Cardiac muscle cell (in vitro differentiated cells and primary cell): ENCODE results near the gene RNF169. TPM values are rescaled to one million over a fixed set of nuclear protein-coding genes. Genes with fewer than 3 reads are reported as not detected.

ENCODE experiments used
- DNase-seq, 2 donors: peaks; one replicate each; pipeline versions ENCODE4 v3.0.0 to v3.0.0-alpha.2; 2010 to 2017; ENCODE audit warnings: low read depth in 1 of 2, low spot score in 1 of 2
- H3K27ac ChIP-seq: fragments of 200-600 bp; sonication (generic); 2 replicates; pipeline ENCODE4 v1.5.1; 2016
- H3K27me3 ChIP-seq: fragments of 200-600 bp; sonication (generic); 2 replicates; pipeline ENCODE4 v1.6.0; 2016; ENCODE audit warnings: control low read depth
- H3K36me3 ChIP-seq: fragments of 200-600 bp; sonication (generic); 2 replicates; pipeline ENCODE4 v1.5.1; 2016; ENCODE audit warnings: control low read depth
- H3K4me1 ChIP-seq: fragments of 200-600 bp; sonication (generic); 2 replicates; pipeline ENCODE4 v1.8.1; 2017; ENCODE audit warnings: low read depth, mild to moderate bottlenecking, mixed run types
- H3K4me3 ChIP-seq: fragments of 200-600 bp; sonication (generic); 2 replicates; pipeline ENCODE4 v1.5.1; 2016; ENCODE audit warnings: mild to moderate bottlenecking
- H3K9me3 ChIP-seq: fragments of 200-600 bp; sonication (generic); 2 replicates; pipeline ENCODE4 v1.5.1; 2017; ENCODE audit warnings: low read depth, mild to moderate bottlenecking, control low read depth
- polyA plus RNA-seq: library from polyadenylated mRNA; unstranded; fragments of >200 nt; fragmentation: Nextera tagmentation; extraction: Ambion mirVana; gene quantifications from 2 replicates; pipeline ENCODE4 v1.2.1, GENCODE V29; 2016
- total RNA-seq: library from RNA; depleted of rRNA; stranded (reverse); fragments of >200 nt; gene quantifications from 2 replicates; pipeline ENCODE4 v1.2.3, GENCODE V29; 2016
- TF ChIP-seq, protein P1 (sequence below): IDR thresholded peaks from 2 replicates; pipeline ENCODE4 v1.5.1; 2012; ENCODE audit warnings: low read depth, mild to moderate bottlenecking, low read length

Gene RNF169
- total and polyA plus RNA-seq, 2 experiments from 2014 or later, result 3.3 to 15.3 TPM

DNA sequence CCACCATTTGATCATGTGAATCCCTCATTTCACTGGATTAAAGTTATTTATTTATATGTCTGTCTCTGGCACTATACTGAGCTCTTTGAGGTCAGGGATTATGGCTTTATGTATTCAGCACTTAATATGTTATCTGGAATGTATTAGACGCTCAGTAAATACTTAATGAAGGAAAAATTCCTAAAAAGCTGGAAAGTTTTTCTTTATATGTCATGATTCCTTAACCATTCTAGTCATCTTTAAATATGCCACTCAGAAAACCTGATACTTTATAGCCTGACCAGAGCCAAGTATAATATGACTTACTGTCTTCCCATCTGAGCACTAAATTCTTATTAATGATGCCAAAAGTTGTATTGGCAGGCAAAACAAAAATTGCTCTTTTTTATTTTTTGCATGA is 27.1 kb downstream of the RNF169 start:
- no peaks in the 10 kb centered on the region for H3K4me1 ChIP-seq
- TF ChIP-seq, protein P1, sequence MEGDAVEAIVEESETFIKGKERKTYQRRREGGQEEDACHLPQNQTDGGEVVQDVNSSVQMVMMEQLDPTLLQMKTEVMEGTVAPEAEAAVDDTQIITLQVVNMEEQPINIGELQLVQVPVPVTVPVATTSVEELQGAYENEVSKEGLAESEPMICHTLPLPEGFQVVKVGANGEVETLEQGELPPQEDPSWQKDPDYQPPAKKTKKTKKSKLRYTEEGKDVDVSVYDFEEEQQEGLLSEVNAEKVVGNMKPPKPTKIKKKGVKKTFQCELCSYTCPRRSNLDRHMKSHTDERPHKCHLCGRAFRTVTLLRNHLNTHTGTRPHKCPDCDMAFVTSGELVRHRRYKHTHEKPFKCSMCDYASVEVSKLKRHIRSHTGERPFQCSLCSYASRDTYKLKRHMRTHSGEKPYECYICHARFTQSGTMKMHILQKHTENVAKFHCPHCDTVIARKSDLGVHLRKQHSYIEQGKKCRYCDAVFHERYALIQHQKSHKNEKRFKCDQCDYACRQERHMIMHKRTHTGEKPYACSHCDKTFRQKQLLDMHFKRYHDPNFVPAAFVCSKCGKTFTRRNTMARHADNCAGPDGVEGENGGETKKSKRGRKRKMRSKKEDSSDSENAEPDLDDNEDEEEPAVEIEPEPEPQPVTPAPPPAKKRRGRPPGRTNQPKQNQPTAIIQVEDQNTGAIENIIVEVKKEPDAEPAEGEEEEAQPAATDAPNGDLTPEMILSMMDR, result no peak
- H3K27ac ChIP-seq, result no peak overlapping the region
- H3K36me3 ChIP-seq, result no peaks in the 10 kb centered on the region
- H3K27me3 ChIP-seq, result no peaks in the 10 kb centered on the region
- no peak for DNase-seq
- no peaks in the 10 kb centered on the region for H3K9me3 ChIP-seq
- H3K4me3 ChIP-seq, result no peak overlapping the region

DNA sequence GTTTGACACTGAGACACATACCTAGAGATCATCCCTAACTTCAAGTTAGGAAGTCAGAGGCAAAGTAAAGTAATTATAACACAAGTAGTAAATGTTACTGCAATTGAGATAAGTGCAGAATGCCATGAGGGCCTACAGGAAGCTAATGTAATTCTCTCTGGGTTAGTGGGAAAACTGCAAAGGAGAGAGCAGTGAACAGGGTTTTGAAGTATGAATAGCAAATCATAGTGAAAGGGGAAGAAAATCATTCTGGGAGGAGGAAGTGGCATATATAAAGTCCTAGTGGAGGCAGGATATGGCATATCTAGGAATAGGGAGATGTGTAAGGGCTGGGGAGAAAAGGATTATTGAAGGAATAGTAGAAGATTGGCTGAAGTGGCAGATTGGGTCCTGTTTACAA is 27.9 kb downstream of the RNF169 start:
- H3K27me3 ChIP-seq, result no peaks in the 10 kb centered on the region
- no peak overlapping the region for H3K4me3 ChIP-seq
- TF ChIP-seq, protein P1, result no peak
- no peaks in the 10 kb centered on the region for H3K36me3 ChIP-seq
- H3K4me1 ChIP-seq, result no peaks in the 10 kb centered on the region
- no peaks in the 10 kb centered on the region for H3K9me3 ChIP-seq
- DNase-seq, result no peak
- no peak overlapping the region for H3K27ac ChIP-seq

DNA sequence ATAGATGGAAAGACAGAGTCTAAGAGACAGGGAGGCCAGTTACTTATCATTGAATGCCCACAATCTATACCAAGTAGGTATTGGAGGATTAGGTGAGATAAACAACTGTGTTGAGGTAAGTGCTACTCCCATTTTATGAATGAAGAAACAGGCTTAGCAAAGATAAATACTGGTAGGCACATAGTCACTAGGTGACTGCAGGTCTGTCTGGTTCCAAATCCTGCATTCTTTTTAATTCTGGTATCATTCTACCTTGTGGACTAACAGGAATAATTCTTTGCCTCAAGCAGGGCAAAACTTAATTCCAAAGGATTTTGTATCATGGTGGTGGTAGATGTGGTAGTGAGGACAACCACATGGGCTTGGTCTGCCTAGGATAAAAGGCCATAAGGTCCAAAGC is 28.4 kb downstream of the RNF169 start:
- H3K4me1 ChIP-seq, result no peaks in the 10 kb centered on the region
- no peaks in the 10 kb centered on the region for H3K27me3 ChIP-seq
- no peaks in the 10 kb centered on the region for H3K36me3 ChIP-seq
- H3K4me3 ChIP-seq, result no peak overlapping the region
- TF ChIP-seq, protein P1, result no peak
- no peak for DNase-seq
- H3K9me3 ChIP-seq, result no peaks in the 10 kb centered on the region
- H3K27ac ChIP-seq, result no peak overlapping the region

- H3K4me3 ChIP-seq, result no peak overlapping the region
- H3K27me3 ChIP-seq, result no peaks in the 10 kb centered on the region
- TF ChIP-seq, protein P1, result no peak
- H3K4me1 ChIP-seq, result no peaks in the 10 kb centered on the region
- H3K27ac ChIP-seq, result no peak overlapping the region
- no peaks in the 10 kb centered on the region for H3K9me3 ChIP-seq
- H3K36me3 ChIP-seq, result no peaks in the 10 kb centered on the region
- no peak for DNase-seq
Measured at GRCh38 chr11:74777877-74778276, 29.2 kb downstream of the RNF169 start.

GRCh38 chr11:74778581-74778980 is 29.9 kb downstream of the RNF169 start:
- TF ChIP-seq, protein P1, result no peak
- no peaks in the 10 kb centered on the region for H3K9me3 ChIP-seq

More at GRCh38 chr11:74778581-74778980, 29.9 kb downstream of the RNF169 start:
- Histone ChIP-seq H3K36me3 (no peaks in the 10 kb centered on the region), H3K4me3 (no peak overlapping the region), H3K27me3 (no peaks in the 10 kb centered on the region), H3K4me1 (no peaks in the 10 kb centered on the region), H3K27ac (no peak overlapping the region)
- no peak for DNase-seq
